ENCODE measurements around the gene ANKS1B.

Gene ANKS1B

GRCh38 chr12:99926511-99927169 lies 58.1 kb downstream of the ANKS1B start:
- no peak overlapping the region for H3K27ac Mint-ChIP-seq
- H3K4me3 Mint-ChIP-seq, result no peak overlapping the region
- H3K4me1 Mint-ChIP-seq, result no peaks in the 10 kb centered on the region
- DNase-seq (no peak), ATAC-seq (no peak)
- H3K36me3 Mint-ChIP-seq (ENCODE audit: low read depth), result no peaks in the 10 kb centered on the region
- no peaks in the 10 kb centered on the region for H3K9me3 Mint-ChIP-seq
- H3K27me3 Mint-ChIP-seq, result no peaks in the 10 kb centered on the region

GRCh38 chr12:99920353-99920960 lies 64.3 kb downstream of the ANKS1B start:
- H3K27ac Mint-ChIP-seq, result no peak overlapping the region
- DNase-seq (no peak), ATAC-seq (no peak)
- no peak overlapping the region for H3K4me3 Mint-ChIP-seq
- H3K9me3 Mint-ChIP-seq, result no peaks in the 10 kb centered on the region
- H3K27me3 Mint-ChIP-seq, result no peaks in the 10 kb centered on the region
- H3K4me1 Mint-ChIP-seq, result no peaks in the 10 kb centered on the region
- H3K36me3 Mint-ChIP-seq (ENCODE audit: low read depth), result no peaks in the 10 kb centered on the region

- H3K4me1 Mint-ChIP-seq, result no peaks in the 10 kb centered on the region
- DNase-seq (no peak), ATAC-seq (no peak)
- no peak overlapping the region for H3K4me3 Mint-ChIP-seq
- no peak overlapping the region for H3K27ac Mint-ChIP-seq
- no peaks in the 10 kb centered on the region for H3K27me3 Mint-ChIP-seq
- no peaks in the 10 kb centered on the region for H3K36me3 Mint-ChIP-seq (ENCODE audit: low read depth)
- H3K9me3 Mint-ChIP-seq, result no peaks in the 10 kb centered on the region
Observed at GRCh38 chr12:99917711-99918402, 66.9 kb downstream of the ANKS1B start.

DNA sequence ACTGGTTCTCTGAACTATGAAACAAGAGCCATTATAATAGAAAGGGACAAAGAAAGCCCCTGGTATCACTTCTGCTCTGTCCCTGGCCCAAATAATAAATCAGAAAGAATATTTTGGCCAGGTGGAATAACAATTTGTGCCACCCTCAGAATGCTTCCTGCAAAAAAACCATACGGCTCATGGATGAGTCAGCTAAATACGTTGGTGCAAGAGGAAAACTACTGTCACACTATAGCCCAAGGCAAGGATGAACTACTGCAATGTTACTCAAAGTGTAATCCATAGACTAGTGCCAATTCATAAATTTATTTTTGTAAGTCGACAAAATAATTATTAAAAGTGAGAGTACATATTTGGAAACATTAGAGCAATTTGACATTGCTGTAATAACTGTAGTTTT lies 68.2 kb downstream of the ANKS1B start:
- H3K36me3 Mint-ChIP-seq (ENCODE audit: low read depth), result no peaks in the 10 kb centered on the region
- H3K27ac Mint-ChIP-seq, result no peak overlapping the region
- no peak for ATAC-seq
- H3K4me1 Mint-ChIP-seq, result no peaks in the 10 kb centered on the region
- no peaks in the 10 kb centered on the region for H3K27me3 Mint-ChIP-seq
- no peak for DNase-seq
- no peaks in the 10 kb centered on the region for H3K9me3 Mint-ChIP-seq
- H3K4me3 Mint-ChIP-seq, result no peak overlapping the region

DNA sequence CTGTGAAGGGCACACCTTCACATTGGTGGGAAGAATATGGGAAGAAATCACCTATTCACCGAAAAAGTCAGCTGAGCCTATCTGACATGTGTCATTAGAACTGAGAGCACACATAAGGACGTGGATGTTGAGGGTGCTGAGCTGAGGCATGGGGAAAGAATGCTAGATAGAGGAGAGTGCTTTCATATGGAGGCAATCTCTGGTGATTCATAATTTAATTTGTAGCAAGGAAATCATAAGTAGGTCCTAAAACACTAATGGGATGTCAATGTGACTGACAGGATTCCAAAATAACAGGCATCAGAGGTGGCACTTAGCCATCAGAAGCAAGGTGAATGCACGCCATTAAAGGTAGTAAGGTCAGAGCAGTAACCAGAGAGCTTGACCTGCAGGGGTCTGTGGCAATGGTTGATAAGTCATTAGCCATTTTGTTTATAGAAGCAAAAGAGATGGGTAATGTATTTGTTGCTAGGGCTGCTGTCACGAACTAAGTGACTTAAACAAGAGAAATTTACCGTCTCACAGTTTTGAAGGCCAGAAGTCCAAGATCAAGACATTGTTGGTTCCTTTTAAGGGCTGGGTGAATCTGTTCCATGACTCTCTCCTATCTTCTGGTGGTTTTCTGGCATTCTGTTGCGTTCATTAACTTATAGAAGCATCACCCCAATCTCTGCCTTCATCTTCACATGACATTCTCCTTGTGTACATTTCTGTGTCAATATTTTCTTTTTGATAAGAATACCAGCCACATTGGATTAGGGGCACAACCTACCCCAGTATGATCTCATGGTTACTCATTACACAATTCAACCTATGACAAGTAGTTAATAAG lies 69.3 kb downstream of the ANKS1B start:
- ATAC-seq (no peak), DNase-seq (no peak)
- Mint-ChIP-seq H3K4me1 (no peaks in the 10 kb centered on the region), H3K27me3 (no peaks in the 10 kb centered on the region), H3K36me3 (ENCODE audit: low read depth) (no peaks in the 10 kb centered on the region), H3K4me3 (no peak overlapping the region), H3K27ac (no peak overlapping the region), H3K9me3 (no peaks in the 10 kb centered on the region)

DNA sequence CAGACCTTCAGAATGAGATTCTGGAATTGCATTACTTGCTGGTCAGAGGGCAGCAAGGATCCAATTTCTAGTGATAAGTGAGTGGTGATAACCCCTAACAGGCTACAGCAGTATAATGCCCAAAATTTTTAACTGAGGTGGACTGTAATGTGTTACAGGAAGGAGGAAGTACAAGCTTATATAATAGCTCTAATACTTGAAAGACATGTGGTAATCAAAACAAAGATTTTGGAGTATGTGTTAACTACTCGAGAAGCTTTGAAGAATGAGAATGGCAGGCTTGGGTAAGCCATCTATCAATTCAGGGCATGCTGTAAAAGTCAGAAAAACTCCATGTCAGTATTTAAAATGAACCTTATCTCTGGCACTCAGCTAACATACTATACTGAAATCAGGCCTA lies 70.5 kb downstream of the ANKS1B start:
- ATAC-seq, result no peak
- no peak overlapping the region for H3K4me3 Mint-ChIP-seq
- H3K27me3 Mint-ChIP-seq, result no peaks in the 10 kb centered on the region
- DNase-seq, result no peak
- no peaks in the 10 kb centered on the region for H3K4me1 Mint-ChIP-seq
- H3K27ac Mint-ChIP-seq, result no peak overlapping the region
- no peaks in the 10 kb centered on the region for H3K9me3 Mint-ChIP-seq
- no peaks in the 10 kb centered on the region for H3K36me3 Mint-ChIP-seq (ENCODE audit: low read depth)

DNA sequence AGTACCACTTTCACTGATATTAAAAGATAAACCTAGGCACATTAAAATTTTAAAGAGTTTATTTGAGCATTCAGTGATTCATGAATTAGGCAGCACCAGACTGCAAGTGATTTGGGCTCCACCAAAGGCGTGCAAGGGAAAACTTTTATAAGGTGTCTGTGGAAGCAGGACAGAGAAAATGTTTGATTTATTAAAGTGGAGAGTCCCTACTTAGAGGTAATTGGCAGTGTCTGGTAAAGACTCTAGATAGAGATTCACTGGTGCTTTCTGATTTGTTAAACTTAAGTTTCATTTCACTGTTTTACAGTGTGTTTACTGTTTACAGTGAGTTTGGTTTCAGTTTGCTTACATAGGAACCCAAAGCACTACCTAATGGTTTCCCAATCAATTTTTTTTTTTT lies 72.8 kb downstream of the ANKS1B start:
- ATAC-seq (no peak), DNase-seq (no peak)
- Mint-ChIP-seq H3K36me3 (ENCODE audit: low read depth) (no peaks in the 10 kb centered on the region), H3K9me3 (no peaks in the 10 kb centered on the region), H3K4me3 (no peak overlapping the region), H3K4me1 (no peaks in the 10 kb centered on the region), H3K27ac (no peak overlapping the region), H3K27me3 (no peaks in the 10 kb centered on the region)

DNA sequence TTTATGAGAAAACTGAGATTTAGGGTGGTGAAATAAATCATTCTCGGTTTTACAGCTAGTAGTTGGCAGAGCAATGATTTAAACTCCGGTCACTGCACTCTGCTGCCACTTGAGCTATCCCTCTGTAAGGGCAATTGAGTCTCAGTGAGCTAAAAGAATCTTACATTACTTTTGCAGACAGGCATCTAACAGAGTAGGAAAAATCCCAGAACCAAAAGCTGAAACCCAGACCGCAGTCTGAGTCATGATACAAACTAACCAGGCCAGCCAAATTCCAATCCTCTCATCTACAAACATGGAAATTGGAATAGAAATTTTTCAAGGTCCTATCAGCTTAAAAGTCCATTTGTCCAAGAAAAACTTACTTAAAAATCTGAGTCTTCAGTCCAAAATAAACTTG lies 73.7 kb downstream of the ANKS1B start:
- H3K36me3 Mint-ChIP-seq (ENCODE audit: low read depth), result no peaks in the 10 kb centered on the region
- no peak overlapping the region for H3K4me3 Mint-ChIP-seq
- no peak for ATAC-seq
- DNase-seq, result no peak
- H3K27ac Mint-ChIP-seq, result no peak overlapping the region
- no peaks in the 10 kb centered on the region for H3K9me3 Mint-ChIP-seq
- H3K4me1 Mint-ChIP-seq, result no peaks in the 10 kb centered on the region
- H3K27me3 Mint-ChIP-seq, result no peaks in the 10 kb centered on the region

- Mint-ChIP-seq H3K4me3 (no peak overlapping the region), H3K27ac (no peak overlapping the region), H3K4me1 (no peaks in the 10 kb centered on the region), H3K27me3 (no peaks in the 10 kb centered on the region), H3K9me3 (no peaks in the 10 kb centered on the region), H3K36me3 (ENCODE audit: low read depth) (no peaks in the 10 kb centered on the region)
- ATAC-seq, result no peak
- no peak for DNase-seq
Observed at GRCh38 chr12:99910342-99910741, 74.4 kb downstream of the ANKS1B start.

DNA sequence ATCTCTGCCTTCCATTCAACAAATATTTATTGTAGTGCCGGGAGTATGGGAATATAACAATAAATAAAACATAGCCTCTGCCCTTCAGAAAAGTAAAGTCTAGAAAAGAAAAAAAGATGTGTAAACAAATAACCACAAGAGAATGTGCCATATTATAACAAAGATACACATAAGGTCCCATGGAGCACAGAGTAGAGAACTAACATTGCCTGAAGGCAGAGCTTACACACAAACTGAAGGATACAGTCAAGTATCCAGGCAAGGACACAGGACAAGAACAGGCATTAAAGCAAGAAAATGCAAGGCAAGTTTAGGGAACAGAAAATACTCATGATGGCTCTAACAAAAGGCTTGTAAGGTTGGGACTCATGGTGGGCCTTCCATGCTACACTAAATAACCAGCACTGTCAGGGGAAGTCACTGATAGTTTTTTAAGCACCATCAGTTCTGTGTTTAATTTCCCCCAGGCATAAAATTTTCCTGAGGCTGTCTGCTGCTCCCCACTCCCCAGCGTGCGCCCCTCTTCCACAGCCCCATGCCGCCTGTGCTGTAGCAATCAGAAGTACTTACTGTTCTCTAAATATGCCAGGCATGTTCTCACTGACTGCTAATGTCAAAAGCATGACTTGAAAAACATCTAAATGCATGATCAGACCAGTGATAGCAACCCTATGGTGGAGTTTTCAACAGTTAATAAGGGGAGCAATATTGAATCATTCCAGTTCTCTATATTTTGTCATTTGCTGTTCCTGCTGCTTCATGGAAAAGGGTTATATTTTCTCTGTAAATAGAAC lies 77.8 kb downstream of the ANKS1B start:
- no peak overlapping the region for H3K4me3 Mint-ChIP-seq
- H3K36me3 Mint-ChIP-seq (ENCODE audit: low read depth), result no peaks in the 10 kb centered on the region
- H3K9me3 Mint-ChIP-seq, result no peaks in the 10 kb centered on the region
- no peaks in the 10 kb centered on the region for H3K4me1 Mint-ChIP-seq
- DNase-seq (no peak), ATAC-seq (no peak)
- no peaks in the 10 kb centered on the region for H3K27me3 Mint-ChIP-seq
- H3K27ac Mint-ChIP-seq, result no peak overlapping the region

DNA sequence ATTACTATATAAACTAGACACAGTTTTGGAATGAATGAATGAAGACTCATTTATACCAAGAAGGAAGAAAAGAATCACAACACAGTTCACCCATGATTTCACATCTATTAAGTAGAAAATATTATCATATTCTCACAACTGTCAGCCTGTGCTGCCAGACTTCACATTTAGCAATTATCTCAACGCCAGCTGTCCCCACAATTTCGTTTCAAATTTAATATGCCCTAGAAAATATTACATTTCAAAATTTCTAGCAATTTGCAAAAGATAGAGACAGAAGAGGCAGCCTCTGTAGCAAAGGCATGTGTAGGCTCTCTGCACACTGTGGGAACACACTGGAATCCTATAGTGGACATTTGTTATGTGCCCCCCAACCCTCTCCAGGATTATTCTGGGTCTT lies 83.6 kb downstream of the ANKS1B start:
- no peaks in the 10 kb centered on the region for H3K4me1 Mint-ChIP-seq
- DNase-seq (no peak), ATAC-seq (no peak)
- no peak overlapping the region for H3K4me3 Mint-ChIP-seq
- no peaks in the 10 kb centered on the region for H3K27me3 Mint-ChIP-seq
- H3K9me3 Mint-ChIP-seq, result no peaks in the 10 kb centered on the region
- no peak overlapping the region for H3K27ac Mint-ChIP-seq
- H3K36me3 Mint-ChIP-seq (ENCODE audit: low read depth), result no peaks in the 10 kb centered on the region

DNA sequence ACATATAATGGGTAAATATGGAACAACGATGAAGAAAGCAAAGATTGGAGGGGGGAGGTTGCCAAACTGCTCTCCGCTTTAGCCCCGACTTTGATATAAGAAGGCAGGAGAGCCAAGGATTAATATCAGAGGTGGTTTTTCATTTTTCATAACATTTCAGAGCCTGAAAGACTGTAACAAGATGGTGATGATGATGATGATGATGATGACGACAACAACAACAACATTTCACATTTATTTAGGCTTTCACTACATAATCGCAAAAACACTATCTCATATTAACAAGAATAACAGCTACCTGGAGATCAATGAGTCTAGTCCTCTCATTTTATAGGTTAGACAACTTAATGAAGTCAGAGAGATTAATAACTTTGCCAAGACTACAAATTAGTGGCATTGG lies 86.1 kb downstream of the ANKS1B start:
- Mint-ChIP-seq H3K4me1 (no peaks in the 10 kb centered on the region), H3K27ac (no peak overlapping the region), H3K36me3 (ENCODE audit: low read depth) (no peaks in the 10 kb centered on the region), H3K4me3 (no peak overlapping the region), H3K27me3 (no peaks in the 10 kb centered on the region), H3K9me3 (no peaks in the 10 kb centered on the region)
- ATAC-seq (no peak), DNase-seq (no peak)

DNA sequence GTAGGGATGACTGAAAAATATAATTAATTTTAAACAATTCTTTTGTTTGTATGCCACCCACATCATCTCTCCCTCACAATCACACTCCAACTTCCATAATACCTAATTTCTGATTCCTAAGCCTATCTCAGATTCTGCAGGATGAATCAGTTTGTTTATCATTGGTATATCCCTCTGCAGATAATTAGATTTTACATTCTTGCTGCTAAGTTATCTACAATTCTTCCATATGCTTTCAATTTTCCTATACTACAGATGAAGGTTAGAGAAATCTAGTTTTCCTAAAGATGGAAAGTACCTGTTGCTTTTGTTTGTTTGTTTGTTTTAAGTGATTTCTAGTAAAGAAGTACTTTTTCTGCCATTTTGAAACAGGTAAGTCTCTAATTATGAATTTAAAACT lies 105.3 kb downstream of the ANKS1B start:
- H3K9me3 Mint-ChIP-seq, result no peaks in the 10 kb centered on the region
- no peak overlapping the region for H3K4me3 Mint-ChIP-seq
- DNase-seq (no peak), ATAC-seq (no peak)
- H3K36me3 Mint-ChIP-seq (ENCODE audit: low read depth), result no peaks in the 10 kb centered on the region
- no peaks in the 10 kb centered on the region for H3K27me3 Mint-ChIP-seq
- H3K4me1 Mint-ChIP-seq, result no peaks in the 10 kb centered on the region
- H3K27ac Mint-ChIP-seq, result no peak overlapping the region

GRCh38 chr12:99875081-99875480 lies 109.7 kb downstream of the ANKS1B start:
- H3K4me3 Mint-ChIP-seq, result no peak overlapping the region
- H3K4me1 Mint-ChIP-seq, result no peaks in the 10 kb centered on the region
- no peaks in the 10 kb centered on the region for H3K27me3 Mint-ChIP-seq
- ATAC-seq (no peak), DNase-seq (no peak)
- H3K27ac Mint-ChIP-seq, result no peak overlapping the region
- H3K36me3 Mint-ChIP-seq (ENCODE audit: low read depth), result no peaks in the 10 kb centered on the region
- H3K9me3 Mint-ChIP-seq, result peaks cover 2% of the 10 kb centered on the region

Measured in activated naive CD8-positive, alpha-beta T cell treated with anti-CD3 and anti-CD28 coated beads, Interleukin-2, amount 50 U/mL, for 24 hours (primary cell).